Femur (tissue), 1 donor: ENCODE results near the gene F2RL1.
"Not testable (repeated sequence)": the region's sequence is repeated elsewhere in the genome, so short reads cannot be mapped to it uniquely, and the experiment has no call there.

ENCODE experiments used
- DNase-seq: peaks from one replicate; pipeline ENCODE4 v3.0.0-alpha.2; 2017

Gene F2RL1, protein sequence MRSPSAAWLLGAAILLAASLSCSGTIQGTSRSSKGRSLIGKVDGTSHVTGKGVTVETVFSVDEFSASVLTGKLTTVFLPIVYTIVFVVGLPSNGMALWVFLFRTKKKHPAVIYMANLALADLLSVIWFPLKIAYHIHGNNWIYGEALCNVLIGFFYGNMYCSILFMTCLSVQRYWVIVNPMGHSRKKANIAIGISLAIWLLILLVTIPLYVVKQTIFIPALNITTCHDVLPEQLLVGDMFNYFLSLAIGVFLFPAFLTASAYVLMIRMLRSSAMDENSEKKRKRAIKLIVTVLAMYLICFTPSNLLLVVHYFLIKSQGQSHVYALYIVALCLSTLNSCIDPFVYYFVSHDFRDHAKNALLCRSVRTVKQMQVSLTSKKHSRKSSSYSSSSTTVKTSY

DNA sequence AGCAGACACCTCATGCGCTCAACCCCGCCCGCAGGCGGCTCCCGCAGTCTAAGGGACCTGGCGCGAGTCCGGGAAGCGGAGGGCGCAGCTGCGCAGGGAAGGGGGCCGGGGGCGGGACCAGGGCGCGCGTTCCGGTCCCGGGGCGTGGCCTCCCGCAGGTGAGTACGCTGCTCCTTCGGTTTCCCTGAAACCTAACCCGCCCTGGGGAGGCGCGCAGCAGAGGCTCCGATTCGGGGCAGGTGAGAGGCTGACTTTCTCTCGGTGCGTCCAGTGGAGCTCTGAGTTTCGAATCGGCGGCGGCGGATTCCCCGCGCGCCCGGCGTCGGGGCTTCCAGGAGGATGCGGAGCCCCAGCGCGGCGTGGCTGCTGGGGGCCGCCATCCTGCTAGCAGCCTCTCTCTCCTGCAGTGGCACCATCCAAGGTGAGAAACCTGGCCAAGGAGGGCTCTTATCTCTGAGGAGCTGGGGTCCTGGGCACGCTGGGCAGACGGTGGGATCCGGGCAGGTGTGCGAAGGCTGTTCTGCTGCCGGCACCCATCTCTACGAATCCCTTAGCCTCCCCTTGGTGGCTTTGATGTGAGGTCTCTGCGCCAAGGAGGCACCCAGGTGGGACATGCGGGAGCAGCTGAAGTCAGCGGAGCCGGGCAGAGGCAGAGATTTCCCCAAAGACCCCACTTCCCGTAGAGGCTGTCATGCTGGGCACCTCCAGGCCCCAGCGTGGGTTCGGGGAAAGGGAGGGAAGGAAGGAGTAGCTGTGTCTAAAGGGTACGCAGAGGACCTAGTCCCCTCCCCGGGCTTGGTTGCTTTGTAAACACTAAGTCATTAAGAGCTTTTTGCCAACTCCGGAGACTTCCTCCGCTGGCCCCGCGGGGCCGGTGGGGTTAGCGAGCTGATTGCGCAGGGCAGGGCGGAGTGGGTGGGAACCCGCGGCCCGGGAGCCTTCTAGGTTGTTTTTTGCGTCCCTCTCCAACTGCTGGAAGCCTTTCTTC lies at the start of gene F2RL1:
F2RL1 (plus strand) TSS at position 187 of the 988 bp plus-strand sequence; CDS start at position 340, 153 bp downstream.
- peak; percentile 53 for DNase-seq

GRCh38 chr5:76771041-76771440 lies 47.8 kb upstream of the F2RL1 start:
- not testable (repeated sequence) for DNase-seq

- no peak for DNase-seq
These were observed 47.0 kb upstream of the F2RL1 start for GRCh38 chr5:76771705-76772405.

DNA sequence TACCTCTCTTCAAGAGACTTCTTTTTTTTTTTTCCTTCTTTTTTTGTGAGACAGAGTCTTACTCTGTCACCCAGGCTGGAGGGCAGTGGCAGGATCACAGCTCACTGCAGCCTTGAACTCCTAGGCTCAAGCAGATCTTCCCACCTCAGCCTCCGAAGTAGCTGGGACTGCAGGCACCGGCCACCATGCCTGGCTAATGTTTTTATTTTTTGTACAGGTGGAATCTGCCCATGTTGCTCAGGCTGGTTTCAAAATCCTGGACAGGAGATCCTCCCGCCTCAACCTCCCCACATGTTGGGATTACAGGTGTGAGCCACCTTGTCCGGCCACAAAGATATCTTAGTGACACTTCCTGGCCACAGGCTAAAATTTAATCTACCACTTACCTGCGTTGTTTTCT lies 42.9 kb upstream of the F2RL1 start:
- DNase-seq = no peak

- no peak for DNase-seq
These were observed 42.4 kb upstream of the F2RL1 start for GRCh38 chr5:76776391-76776790.

- DNase-seq = not testable (repeated sequence)
These were observed 38.2 kb upstream of the F2RL1 start for GRCh38 chr5:76780616-76781015.

DNA sequence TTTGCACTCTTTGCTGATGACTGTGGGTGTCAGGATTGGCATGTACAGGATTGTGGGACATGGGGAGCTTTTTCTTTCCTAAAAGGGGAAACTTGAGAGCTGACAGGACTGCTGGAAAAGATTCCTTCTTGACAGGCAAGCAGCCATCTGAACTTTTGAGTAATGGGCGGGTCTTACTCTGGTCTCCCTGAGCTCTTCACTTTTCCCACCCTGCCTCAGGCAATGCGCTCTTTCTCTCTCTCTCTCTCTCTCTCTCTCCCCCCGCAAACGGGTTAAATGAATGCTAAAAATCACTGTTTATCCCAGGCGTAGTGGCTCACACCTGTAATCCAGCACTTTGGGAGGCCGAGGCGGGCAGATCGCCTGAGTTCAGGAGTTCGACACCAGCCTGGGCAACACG lies 37.1 kb upstream of the F2RL1 start:
- DNase-seq = no peak

DNA sequence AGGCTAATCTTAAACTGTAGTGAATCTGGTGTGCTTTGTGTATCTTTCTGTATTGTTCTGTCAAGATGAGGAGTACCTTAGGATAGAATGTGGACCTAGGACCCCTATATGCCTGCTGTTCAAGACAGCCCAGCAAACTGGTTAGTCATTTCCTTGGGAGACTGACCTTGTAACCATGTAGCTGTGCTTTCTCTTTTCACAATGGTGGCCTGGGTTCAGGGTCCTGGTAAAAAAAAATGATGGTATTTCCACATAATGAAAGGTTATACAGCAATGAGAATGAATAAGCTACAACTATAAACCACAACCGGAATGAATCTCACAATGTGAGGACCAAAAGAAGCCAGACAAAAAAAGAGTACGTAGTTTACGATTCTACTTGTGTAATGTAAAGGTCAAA lies 36.4 kb upstream of the F2RL1 start:
- DNase-seq = no peak

GRCh38 chr5:76787237-76787636 lies 31.6 kb upstream of the F2RL1 start:
- DNase-seq = peak; percentile 83

DNA sequence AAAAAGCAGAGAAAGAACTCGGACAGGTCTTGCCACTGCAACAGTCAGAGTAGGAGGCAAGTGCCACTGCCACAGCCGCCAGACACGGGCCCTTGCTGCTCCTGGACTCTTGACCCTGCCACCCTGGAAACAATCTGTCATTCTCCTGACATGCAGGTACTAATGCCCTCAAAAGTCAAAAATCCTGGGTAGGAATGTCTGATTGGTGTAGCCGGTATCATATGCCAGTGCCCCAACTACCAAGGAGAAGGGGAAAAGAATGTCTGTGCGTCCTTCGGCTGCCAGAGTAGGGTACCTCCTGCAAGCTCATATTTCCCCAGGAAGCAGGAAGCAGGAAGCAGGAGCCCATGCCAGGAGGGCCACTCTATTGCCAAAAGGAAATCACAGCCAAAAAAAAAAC lies 30.5 kb upstream of the F2RL1 start:
- DNase-seq = no peak

DNA sequence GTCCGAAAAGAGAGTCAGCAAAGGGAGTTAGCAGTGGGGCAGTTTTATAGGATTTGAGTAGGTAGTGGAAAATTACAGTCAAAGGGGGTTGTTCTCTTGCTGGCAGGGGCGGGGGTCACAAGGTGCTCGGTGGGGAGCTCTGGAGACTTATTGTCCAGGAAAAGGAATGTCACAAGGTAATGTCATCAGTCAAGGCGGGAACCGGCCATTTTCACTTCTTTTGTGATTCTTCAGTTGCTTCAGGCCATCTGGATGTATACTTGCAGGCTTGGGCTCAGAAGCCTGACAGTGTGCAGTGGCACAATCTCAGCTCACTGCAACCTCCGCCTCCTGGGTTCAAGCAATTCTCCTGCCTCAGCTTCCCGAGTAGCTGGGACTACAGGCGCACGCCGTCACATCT lies 29.6 kb upstream of the F2RL1 start:
- DNase-seq = not testable (repeated sequence)

GRCh38 chr5:76789991-76790581 lies 28.7 kb upstream of the F2RL1 start:
- no peak for DNase-seq

DNA sequence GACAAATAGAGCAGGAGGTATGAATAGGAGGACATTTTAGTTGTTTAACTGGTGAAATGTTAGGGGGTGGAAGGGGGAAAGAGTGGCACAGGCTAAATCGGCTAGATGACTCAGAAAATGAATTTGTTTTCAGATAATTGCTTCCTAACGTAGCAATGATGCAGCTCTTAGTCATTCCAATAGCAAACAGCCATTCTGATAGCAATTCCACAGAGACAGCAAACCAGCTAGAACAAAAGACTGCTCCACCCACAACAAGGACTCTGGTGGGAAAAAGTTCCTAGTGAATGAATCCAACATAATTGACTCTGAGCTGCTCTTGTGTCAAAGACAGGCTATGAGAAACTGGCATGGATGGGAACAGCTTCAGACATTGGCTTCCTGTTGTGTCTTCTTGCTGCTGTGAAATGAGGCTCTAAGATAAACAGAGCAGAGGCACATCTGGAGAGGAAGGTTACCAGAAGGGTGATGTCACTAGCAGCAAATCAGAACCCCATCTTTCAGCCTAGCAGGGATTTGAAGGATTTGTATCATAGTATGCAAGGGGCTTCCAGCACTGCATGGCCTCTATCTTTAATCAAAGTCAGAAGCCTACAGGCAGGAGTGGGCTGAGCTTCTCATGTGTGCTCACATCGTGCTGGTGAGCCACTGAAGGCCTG lies 28.1 kb upstream of the F2RL1 start:
- DNase-seq = peak; percentile 51

DNA sequence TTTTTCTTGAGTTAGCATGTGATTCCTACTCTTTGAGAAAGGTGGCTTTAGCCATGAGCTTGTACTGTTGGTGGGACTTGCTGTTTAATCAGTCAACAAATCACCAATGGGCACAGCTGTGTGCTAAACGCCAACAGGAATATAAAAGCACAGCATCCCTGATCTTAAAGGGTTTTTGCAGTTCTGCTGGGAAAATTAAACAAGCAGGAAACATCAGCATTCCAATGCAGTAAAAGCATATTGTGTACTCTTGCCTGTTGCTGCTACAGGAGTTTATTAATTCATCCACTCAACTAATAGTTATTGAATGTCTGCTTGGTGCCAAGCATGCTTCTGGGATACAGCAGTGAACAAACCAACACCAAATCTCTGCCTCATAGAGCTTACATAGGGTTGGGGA lies 27.4 kb upstream of the F2RL1 start:
- no peak for DNase-seq

GRCh38 chr5:76794871-76795270 lies 24.0 kb upstream of the F2RL1 start:
- no peak for DNase-seq

GRCh38 chr5:76799588-76799987 lies 19.2 kb upstream of the F2RL1 start:
- no peak for DNase-seq

DNA sequence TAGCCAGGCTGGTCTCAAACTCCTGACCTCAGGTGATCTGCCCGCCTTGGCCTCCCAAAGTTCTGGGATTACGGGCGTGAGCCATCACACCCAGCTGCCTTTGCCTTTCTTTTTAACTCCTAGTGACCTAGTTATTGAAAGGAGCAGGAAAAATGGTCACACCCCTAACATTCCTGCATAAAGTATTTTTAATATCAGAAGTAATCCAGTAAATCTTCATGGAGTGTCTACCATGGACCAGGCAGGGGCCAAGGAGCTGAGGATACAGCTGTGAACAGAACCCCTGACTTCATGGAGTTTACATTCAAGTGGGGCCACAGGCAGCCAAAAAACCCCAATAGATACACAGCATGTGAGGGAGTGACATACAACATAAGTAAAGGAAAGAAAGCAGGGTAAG lies 18.3 kb upstream of the F2RL1 start:
- DNase-seq = no peak

DNA sequence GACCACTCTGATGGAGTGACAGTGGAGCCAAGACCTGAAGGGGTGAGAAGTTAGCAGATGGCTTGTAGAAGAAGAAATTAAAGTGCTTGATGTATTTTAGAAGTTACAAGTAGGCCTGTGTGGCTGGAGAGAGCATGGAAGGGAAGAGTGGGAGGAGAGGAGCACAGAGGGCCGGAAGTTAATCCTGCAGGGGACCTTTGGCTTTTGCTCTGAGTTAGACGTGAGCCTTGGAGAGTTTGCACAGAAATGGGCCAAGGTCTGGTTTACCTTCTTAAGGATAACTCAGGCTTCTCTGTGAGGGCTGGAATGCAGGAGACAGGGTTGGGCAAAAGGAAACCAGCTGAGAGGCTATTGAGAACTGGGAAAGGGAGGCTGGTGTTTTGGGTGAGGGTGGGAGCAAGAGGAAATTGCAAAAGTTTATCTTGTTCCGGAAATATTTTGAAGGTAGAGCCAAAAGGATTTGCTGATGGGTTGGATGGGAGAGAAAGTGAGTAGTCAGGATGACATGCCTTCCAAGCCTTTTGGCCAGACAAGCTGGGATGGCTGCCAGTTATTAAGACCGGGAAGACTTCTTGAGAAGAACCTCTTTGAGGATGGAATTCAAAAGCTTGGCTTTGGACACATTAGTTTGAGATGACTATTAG lies 17.5 kb upstream of the F2RL1 start:
- no peak for DNase-seq

DNA sequence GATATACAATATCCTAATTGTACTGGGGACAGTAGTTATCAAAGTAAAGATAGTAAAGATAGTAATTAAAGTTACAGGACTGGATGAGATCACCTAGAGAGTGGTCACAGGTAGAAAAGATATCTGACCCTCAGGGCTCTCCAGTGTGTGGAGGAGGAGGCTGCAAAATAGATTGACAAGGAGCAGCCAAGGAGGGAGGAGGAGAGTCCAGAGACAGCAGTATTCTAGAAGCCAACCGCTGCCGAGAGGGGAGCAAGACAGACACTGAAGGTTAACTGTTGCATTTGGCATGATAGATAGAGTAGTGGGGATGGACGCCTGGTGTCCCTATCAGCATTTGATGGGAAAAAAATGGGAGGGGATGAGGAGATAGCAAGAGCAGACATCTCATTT lies 17.0 kb upstream of the F2RL1 start:
- no peak for DNase-seq

- DNase-seq = no peak
These were observed 14.6 kb upstream of the F2RL1 start for GRCh38 chr5:76804266-76804665.

DNA sequence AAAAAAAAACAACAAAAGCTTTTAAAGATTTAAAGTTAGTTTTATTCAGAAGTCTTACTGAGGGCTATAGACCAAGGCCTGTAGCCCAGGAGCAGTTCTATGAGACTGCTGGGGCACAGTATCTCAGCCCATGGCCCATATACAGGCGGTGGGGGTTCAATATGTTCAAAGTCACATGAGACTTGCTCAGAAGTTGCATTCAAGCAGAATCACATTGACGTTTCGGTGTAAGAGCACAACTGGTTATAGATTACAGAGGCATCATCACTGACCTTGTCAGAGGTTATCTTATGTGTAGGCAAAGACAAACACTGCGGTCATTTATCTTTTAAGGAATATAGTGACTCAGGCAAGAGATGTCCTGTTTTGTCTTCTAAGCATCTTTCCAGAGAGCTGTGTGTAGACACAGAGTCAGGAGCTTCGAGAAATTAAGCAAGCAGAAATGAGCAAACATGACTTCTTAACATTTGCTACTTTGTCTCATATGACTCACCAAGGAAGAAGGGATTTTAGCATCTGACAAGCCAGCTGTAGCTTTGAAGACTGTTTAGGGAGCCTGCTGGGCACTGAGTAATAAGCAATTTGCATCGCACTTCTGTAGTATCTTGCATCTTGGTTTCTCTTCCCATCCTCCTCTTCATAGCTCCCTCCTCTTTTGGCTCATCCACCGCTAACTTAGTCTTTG lies 12.9 kb upstream of the F2RL1 start:
- no peak for DNase-seq
